Astrocyte (in vitro differentiated cells and primary cell): ENCODE data around the gene ZNF341. TPM values are rescaled to one million over a fixed set of nuclear protein-coding genes. Genes with fewer than 3 reads are reported as not detected.
A peak's percentile ranks its signal among the peaks of the same experiment; 100 is the strongest.

ENCODE experiments used
- DNase-seq: peaks from one replicate; pipeline ENCODE4 v3.0.0-alpha.2; 2010; ENCODE audit warnings: low read depth
- FAIRE-seq: peaks from 2 replicates; lab custom pipeline; 2011; peaks lifted over from hg19 to GRCh38; lab: Jason Lieb, UNC
- H2AFZ ChIP-seq: 2 replicates; pipeline ENCODE4 v1.6.0; 2012; ENCODE audit warnings: low read depth, low read length, inconsistent platforms
- H3K27ac ChIP-seq: 2 replicates; pipeline ENCODE4 v1.5.1; 2011; ENCODE audit warnings: low read depth, low read length, inconsistent platforms
- H3K27me3 ChIP-seq: 2 replicates; pipeline ENCODE4 v1.6.0; 2011; ENCODE audit warnings: low read length, inconsistent platforms; ENCODE audit not compliant: insufficient read depth
- H3K36me3 ChIP-seq: 2 replicates; pipeline ENCODE4 v1.5.1; 2011; ENCODE audit warnings: low read length, inconsistent platforms; ENCODE audit not compliant: insufficient read depth
- H3K4me1 ChIP-seq: 2 replicates; pipeline ENCODE4 v1.5.1; 2011; ENCODE audit warnings: low read length, inconsistent platforms; ENCODE audit not compliant: insufficient read depth
- H3K4me2 ChIP-seq: 2 replicates; pipeline ENCODE4 v1.6.0; 2012; ENCODE audit warnings: low read length, inconsistent platforms
- H3K4me3 ChIP-seq: 2 replicates; pipeline ENCODE4 v1.5.1; 2011; ENCODE audit warnings: low read depth, mild to moderate bottlenecking, low read length, inconsistent platforms; ENCODE audit not compliant: insufficient read depth
- H3K79me2 ChIP-seq: 2 replicates; pipeline ENCODE4 v1.6.0; 2012; ENCODE audit warnings: mild to moderate bottlenecking, low read length, inconsistent platforms; ENCODE audit not compliant: insufficient read depth
- H3K9ac ChIP-seq: 2 replicates; pipeline ENCODE4 v1.6.0; 2012; ENCODE audit warnings: mild to moderate bottlenecking, low read length, inconsistent platforms
- H3K9me3 ChIP-seq: 2 replicates; pipeline ENCODE4 v1.5.1; 2012; ENCODE audit warnings: low read depth, mild to moderate bottlenecking, low read length, inconsistent platforms; ENCODE audit not compliant: insufficient read depth
- H4K20me1 ChIP-seq: 2 replicates; pipeline ENCODE4 v1.6.0; 2012; ENCODE audit warnings: low read length, inconsistent platforms; ENCODE audit not compliant: insufficient read depth
- H3K27ac Mint-ChIP-seq: one replicate; pipeline ENCODE4 v1.8.0; 2021; ENCODE audit warnings: mild to moderate bottlenecking, mixed read lengths; ENCODE audit not compliant: unreplicated experiment
- H3K27me3 Mint-ChIP-seq: one replicate; pipeline ENCODE4 v1.8.0; 2021; ENCODE audit warnings: low read depth, mixed read lengths; ENCODE audit not compliant: unreplicated experiment
- H3K36me3 Mint-ChIP-seq: one replicate; pipeline ENCODE4 v1.8.0; 2021; ENCODE audit warnings: low read depth, mixed read lengths; ENCODE audit not compliant: unreplicated experiment
- H3K4me1 Mint-ChIP-seq: one replicate; pipeline ENCODE4 v1.8.0; 2021; ENCODE audit warnings: low read depth, mixed read lengths; ENCODE audit not compliant: unreplicated experiment
- H3K4me3 Mint-ChIP-seq: one replicate; pipeline ENCODE4 v1.8.0; 2021; ENCODE audit warnings: mild to moderate bottlenecking, moderate library complexity, mixed read lengths; ENCODE audit not compliant: unreplicated experiment
- H3K9me3 Mint-ChIP-seq: one replicate; pipeline ENCODE4 v1.8.0; 2021; ENCODE audit warnings: mild to moderate bottlenecking, mixed read lengths; ENCODE audit not compliant: unreplicated experiment
- EZH2 ChIP-seq: IDR thresholded peaks from 2 replicates; pipeline ENCODE4 v1.6.1; 2012; ENCODE audit warnings: mild to moderate bottlenecking, low read length, inconsistent platforms; ENCODE audit not compliant: insufficient read depth
- total RNA-seq: library from RNA; stranded (reverse); gene quantifications from 2 replicates; pipeline ENCODE4 v1.2.1, GENCODE V29; 2021
- TF ChIP-seq, protein P1 (sequence below): IDR thresholded peaks from 2 replicates; pipeline ENCODE4 v1.5.1; 2011; ENCODE audit warnings: low read depth, mild to moderate bottlenecking, inconsistent platforms, low read length, moderate library complexity; ENCODE audit not compliant: insufficient read depth

Gene ZNF341
- total RNA-seq, 1 donor from 2014 or later = 2.0 TPM

DNA sequence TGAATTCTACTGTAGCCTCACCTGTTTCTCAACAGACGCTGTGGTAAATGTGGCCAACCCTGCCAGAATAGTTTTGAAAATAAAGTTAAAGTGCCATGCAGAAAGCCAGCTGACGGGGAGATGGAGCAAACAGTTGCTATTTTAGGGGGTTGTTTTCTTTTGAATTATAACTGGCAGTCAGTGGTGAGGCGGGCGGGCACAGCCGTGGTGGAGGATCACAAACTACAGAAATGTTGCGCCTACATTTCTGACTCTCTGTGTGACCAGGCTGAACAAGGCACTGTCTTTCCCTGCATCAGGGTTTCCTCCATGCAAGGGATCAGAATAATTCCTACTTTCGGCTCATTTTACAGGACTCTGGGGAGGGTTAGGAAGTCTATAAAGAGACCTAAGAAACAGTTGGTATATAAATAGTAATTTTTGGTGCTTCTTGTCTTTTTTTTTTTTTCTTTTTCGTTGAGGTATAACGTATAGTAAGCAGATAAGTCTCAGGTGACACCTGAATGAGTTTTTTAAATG lies 96.6 kb downstream of the ZNF341 start:
- Histone ChIP-seq H3K9ac (no peak overlapping the region), H4K20me1 (peaks cover 99% of the 10 kb centered on the region), H3K36me3 (peaks cover 4% of the 10 kb centered on the region), H3K4me2 (no peak overlapping the region), H3K4me1 (peaks cover 11% of the 10 kb centered on the region), H3K27ac (no peak overlapping the region), H2AFZ (no peak overlapping the region), H3K4me3 (no peak overlapping the region), H3K79me2 (peaks cover 95% of the 10 kb centered on the region), H3K9me3 (no peaks in the 10 kb centered on the region), H3K27me3 (no peaks in the 10 kb centered on the region)
- Mint-ChIP-seq H3K9me3 (no peaks in the 10 kb centered on the region), H3K27me3 (no peaks in the 10 kb centered on the region), H3K27ac (no peak overlapping the region), H3K4me1 (peaks cover 35% of the 10 kb centered on the region), H3K36me3 (peaks cover 10% of the 10 kb centered on the region), H3K4me3 (no peak overlapping the region)
- FAIRE-seq = no peak
- no peak for TF ChIP-seq EZH2
- TF ChIP-seq, protein P1, sequence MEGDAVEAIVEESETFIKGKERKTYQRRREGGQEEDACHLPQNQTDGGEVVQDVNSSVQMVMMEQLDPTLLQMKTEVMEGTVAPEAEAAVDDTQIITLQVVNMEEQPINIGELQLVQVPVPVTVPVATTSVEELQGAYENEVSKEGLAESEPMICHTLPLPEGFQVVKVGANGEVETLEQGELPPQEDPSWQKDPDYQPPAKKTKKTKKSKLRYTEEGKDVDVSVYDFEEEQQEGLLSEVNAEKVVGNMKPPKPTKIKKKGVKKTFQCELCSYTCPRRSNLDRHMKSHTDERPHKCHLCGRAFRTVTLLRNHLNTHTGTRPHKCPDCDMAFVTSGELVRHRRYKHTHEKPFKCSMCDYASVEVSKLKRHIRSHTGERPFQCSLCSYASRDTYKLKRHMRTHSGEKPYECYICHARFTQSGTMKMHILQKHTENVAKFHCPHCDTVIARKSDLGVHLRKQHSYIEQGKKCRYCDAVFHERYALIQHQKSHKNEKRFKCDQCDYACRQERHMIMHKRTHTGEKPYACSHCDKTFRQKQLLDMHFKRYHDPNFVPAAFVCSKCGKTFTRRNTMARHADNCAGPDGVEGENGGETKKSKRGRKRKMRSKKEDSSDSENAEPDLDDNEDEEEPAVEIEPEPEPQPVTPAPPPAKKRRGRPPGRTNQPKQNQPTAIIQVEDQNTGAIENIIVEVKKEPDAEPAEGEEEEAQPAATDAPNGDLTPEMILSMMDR = no peak
- no peak for DNase-seq

DNA sequence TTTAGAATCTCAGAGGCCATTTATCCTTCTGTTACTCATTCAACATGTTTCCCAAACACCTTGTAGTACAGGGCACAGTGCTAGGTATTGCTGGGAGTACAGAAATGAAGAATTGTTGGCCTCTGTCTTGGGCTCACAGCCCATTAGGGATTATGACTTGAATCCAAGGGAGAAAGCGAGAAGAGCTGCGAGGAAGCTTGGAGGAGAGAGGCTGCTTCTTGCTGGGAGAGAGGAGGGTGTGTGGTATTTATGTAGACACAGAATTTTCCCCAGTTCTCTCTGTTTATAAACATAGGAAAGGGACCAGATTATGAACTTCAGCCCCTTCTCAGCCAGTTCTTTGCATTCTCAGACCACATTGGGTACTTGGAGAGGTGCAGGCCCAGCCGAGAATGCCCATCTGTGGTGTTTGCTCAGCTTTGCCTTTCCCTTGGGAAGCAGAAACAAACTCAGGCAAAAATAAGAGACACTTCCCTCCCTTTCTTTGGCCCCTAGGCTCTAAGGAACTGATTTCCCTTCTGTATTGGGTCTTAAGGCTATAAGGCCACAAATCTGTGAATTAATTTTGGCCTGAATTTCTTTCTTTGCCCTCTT lies 97.3 kb downstream of the ZNF341 start:
- H3K27me3 ChIP-seq = no peaks in the 10 kb centered on the region
- Mint-ChIP-seq H3K27ac (no peak overlapping the region), H3K27me3 (no peaks in the 10 kb centered on the region), H3K4me3 (no peak overlapping the region), H3K36me3 (peaks cover 14% of the 10 kb centered on the region), H3K4me1 (peaks cover 35% of the 10 kb centered on the region), H3K9me3 (no peaks in the 10 kb centered on the region)
- no peak overlapping the region for H3K27ac ChIP-seq
- H3K4me3 ChIP-seq = no peak overlapping the region
- peaks cover 95% of the 10 kb centered on the region for H3K79me2 ChIP-seq
- no peak overlapping the region for H2AFZ ChIP-seq
- no peaks in the 10 kb centered on the region for H3K36me3 ChIP-seq
- H3K9ac ChIP-seq = no peak overlapping the region
- FAIRE-seq (no peak), DNase-seq (no peak)
- no peak overlapping the region for H3K4me2 ChIP-seq
- peaks cover 99% of the 10 kb centered on the region for H4K20me1 ChIP-seq
- no peaks in the 10 kb centered on the region for H3K9me3 ChIP-seq
- peaks cover 11% of the 10 kb centered on the region for H3K4me1 ChIP-seq
- TF ChIP-seq EZH2 = no peak
- TF ChIP-seq, protein P1 = no peak

DNA sequence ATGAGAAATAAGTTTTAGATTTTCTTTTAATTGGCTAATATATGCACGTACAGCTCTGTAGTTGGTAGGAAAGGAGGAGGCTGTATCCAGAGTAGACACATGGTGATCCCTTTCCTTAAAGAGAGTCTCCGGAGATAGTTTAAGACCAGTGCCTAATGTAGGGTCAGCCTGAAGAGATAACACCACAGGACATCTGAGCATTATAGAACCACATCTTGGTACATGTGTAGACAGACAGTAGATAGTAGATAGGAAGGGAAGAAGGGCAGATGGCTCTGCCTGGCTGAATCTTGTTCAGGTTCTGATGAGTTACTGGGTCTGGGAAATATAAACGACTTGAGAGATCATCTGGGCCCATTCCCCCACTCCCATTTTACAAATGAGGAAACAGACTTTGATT lies 97.8 kb downstream of the ZNF341 start:
- H3K4me2 ChIP-seq = no peak overlapping the region
- TF ChIP-seq, protein P1 = no peak
- no peak for TF ChIP-seq EZH2
- H3K4me3 ChIP-seq = no peak overlapping the region
- no peak overlapping the region for H3K9ac ChIP-seq
- H3K27me3 Mint-ChIP-seq = no peaks in the 10 kb centered on the region
- H3K4me1 Mint-ChIP-seq = peaks cover 31% of the 10 kb centered on the region
- H3K27ac ChIP-seq = no peak overlapping the region
- no peaks in the 10 kb centered on the region for H3K36me3 ChIP-seq
- H3K4me3 Mint-ChIP-seq = peak overlapping the region; percentile 3
- H4K20me1 ChIP-seq = peaks cover 98% of the 10 kb centered on the region
- H3K9me3 ChIP-seq = no peaks in the 10 kb centered on the region
- peaks cover 11% of the 10 kb centered on the region for H3K4me1 ChIP-seq
- H3K36me3 Mint-ChIP-seq = peaks cover 14% of the 10 kb centered on the region
- no peaks in the 10 kb centered on the region for H3K27me3 ChIP-seq
- H3K9me3 Mint-ChIP-seq = no peaks in the 10 kb centered on the region
- H3K79me2 ChIP-seq = peaks cover 95% of the 10 kb centered on the region
- no peak for DNase-seq
- H2AFZ ChIP-seq = no peak overlapping the region
- no peak overlapping the region for H3K27ac Mint-ChIP-seq
- no peak for FAIRE-seq
